Activated gamma-delta T cell treated with Interleukin-2 at 50 U/mL for 16 hours (primary cell): Measurements from ENCODE around the gene RPS6KA3.
"Not testable (repeated sequence)": the region's sequence is repeated elsewhere in the genome, so short reads cannot be mapped to it uniquely, and the experiment has no call there.

Experiments used
- DNase-seq: peaks from one replicate; pipeline ENCODE4 v3.0.0-alpha.2; 2020

The RPS6KA3 gene

DNA sequence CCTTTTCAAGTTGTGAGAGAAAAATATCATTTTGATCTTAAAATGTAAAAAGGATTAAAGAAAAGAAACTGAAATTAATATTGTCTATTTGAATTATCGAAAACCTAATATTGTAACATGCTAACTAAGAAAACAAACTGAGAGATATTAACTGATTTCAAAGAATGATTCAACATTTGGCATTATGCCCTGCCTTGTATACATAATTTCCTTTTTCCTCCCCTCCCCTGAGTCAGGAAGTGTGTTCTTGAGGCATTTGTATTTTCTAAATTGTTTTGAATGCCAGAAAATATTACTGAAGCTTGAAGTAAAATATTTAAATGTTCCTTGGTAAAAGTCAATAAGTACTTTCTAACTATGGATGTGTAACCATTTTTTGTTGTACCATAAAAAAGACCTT, 49.4 kb downstream of the RPS6KA3 start:
- no peak for DNase-seq

DNA sequence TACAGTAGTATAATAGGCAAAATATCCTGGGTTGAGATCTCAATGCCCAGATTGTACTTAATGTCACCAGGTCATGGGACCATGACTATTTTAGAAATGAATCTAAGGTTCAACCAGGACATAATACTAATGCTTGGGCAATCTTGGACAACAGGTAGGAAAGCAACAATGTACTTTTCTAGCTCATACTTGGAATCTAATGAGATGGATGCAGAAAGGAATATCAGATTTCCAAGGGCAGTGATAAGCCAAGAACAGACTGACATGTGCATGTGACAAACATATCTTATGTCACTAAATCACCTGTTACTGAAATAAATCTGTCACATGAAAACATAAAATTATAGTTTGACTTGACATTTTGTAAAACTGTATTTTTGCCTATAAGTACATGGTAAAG, 51.1 kb downstream of the RPS6KA3 start:
- no peak for DNase-seq

DNA sequence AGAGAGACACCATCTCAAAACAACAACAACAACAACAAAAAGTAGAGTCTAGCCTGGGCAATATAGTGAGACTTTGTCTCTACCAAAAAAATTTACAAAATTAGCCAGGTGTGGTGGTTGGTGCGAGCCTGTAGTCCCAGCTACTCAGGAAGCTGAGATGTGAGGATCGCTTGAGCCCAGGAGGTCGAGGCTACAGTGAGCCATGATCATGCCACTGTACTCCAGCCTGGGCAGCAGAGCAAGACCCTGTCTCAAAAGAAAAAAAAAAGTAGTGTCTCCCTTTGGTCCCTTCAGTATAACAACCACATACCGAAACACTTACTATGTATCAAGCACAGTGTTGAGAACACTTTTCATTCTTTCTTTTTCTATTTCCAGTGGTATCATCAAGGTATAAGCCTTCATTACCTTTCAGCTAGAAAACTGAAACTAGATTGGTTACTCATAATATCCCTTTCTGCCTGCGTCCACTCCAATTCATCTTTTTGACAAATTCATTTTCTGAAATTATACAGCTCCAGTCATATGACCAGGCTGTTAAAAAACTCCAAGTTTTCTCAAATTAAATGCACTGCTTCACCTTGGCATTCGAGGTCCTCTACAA, 54.1 kb downstream of the RPS6KA3 start:
- no peak for DNase-seq

- DNase-seq: no peak
Measured at GRCh38 chrX:20211261-20211786, 55.4 kb downstream of the RPS6KA3 start.

- no peak for DNase-seq
Measured at GRCh38 chrX:20205927-20206708, 60.6 kb downstream of the RPS6KA3 start.

DNA sequence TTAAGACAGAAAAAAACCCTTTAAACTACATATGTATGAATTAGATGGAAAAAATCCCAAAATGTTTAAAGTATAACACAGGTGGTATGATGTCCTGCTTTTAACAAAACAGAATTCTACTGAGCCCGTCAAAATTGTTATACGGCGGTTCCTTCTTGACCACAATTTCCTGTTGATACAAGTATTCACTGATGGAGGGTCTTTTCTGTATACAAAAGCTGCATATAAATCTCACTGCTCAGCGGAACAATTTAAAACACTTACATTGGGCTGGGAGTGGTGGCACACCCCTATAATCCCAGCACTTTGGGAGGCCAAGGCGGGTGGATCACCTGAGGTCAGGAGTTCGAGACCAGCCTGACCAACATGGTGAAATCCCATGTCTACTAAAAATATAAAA, 62.4 kb downstream of the RPS6KA3 start:
- DNase-seq: no peak

GRCh38 chrX:20197641-20198210, 69.0 kb downstream of the RPS6KA3 start:
- no peak for DNase-seq

GRCh38 chrX:20189171-20189570, 77.5 kb downstream of the RPS6KA3 start:
- DNase-seq: no peak

- no peak for DNase-seq
Measured at GRCh38 chrX:20181598-20182329, 84.9 kb downstream of the RPS6KA3 start.

DNA sequence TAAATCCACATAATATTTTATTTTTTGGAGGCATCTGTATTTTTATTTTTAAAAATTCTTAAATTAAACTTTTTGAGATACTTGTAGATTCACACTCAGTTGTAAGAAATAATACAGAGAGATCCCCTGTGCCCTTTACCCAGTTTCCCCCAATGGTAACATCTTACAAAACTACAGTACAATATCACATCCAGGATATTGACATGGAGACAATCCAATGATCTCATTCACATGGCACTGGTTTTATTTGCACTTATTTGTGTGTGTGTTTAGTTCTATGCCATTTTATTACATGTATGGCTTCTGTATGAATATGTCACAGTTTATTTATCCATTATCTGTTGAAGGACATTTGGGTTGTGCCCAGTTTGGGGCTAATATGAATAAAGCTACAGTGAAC, 89.6 kb downstream of the RPS6KA3 start:
- DNase-seq: no peak

DNA sequence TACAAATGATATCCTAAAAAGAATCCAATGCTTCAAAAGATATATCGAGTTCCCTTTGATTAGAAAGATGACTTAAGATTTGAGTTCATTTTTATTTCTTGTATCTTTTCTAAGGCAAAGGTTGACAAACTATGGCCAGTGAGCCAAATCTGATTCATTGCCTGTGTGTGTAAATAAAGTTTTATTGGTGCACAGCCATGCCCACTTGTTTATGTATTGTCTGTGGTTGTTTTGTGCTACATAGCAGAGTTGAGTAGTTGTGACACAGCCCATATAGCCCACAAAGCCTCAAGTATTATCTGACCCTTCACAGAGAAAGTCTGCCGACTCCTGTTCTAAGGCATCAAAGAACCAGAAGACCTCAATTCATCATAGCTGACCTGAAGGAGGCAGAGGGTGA, 92.9 kb downstream of the RPS6KA3 start:
- DNase-seq: no peak

- DNase-seq: no peak
Measured at GRCh38 chrX:20173313-20173712, 93.4 kb downstream of the RPS6KA3 start.

- no peak for DNase-seq
Measured at GRCh38 chrX:20171887-20172286, 94.8 kb downstream of the RPS6KA3 start.

- DNase-seq: not testable (repeated sequence)
Measured at GRCh38 chrX:20162516-20162915, 104.2 kb downstream of the RPS6KA3 start.

DNA sequence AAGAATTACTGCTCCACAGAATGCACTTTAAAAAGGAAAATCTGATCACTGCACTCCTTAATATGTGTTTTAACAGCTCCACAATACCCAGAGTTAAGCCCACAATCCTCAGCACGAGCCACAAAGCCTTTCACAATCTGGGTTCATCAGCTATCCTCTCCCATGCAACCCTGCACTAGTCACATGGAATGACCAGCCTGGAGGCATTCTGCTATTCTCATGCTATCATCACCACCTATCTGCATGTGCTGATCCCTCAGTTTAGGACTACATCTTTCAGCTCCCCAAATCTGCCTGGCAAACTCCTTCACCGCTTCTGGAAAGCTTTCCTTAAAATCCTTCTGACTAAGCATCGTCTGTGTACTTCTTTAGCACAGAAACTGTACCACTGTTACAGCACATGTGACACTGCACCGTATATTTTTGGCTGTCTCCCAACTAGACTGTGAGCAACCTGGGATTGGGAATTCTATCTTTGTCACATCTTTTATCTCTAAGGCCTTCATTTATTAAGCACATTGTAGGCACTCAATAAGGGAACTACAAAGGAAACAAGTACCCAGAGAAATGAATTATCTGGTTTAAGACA, 106.8 kb downstream of the RPS6KA3 start:
- no peak for DNase-seq

- DNase-seq: no peak
Measured at GRCh38 chrX:20151689-20152088, 115.0 kb downstream of the RPS6KA3 start.

- no peak for DNase-seq
Measured at GRCh38 chrX:20149326-20149725, 117.4 kb downstream of the RPS6KA3 start.

DNA sequence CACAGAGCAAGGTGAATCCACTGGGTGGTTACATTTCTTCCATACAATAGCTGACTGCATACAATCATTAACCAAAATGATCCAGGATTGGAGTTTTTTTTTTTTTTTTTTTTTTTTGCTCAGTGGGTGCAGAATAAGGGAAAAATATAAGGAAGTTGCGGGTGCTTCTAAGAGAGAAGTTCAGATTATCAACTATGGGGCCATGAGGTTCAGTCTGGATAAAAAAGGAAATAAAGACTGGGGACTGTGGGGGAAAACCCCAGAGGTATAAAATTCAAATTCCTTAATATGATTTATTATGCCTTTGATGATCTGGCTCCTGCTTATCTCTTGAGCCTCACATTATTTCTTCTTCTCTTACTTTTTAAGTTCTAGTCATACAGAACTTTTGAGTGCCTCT, 119.1 kb downstream of the RPS6KA3 start:
- DNase-seq: no peak

- no peak for DNase-seq
Measured at GRCh38 chrX:20144491-20144890, 122.2 kb downstream of the RPS6KA3 start.

DNA sequence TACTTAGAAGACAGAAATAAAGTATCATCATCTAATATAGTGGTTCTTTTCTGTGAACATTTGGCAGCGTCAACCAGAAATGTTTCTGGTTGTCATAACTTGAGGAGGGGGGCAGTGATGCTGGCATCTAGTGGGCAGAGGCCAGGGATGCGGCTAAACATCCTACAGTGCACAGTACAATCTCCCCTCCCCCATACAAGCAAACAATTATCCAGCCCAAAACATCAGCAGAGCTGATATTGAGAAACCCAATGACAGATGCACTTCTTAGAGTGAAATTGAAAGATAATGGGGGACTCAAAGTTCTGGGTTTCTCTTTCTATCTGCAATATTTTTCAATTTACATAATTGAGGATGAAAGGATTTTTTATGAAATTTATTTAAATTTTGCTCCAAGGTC, 123.1 kb downstream of the RPS6KA3 start:
- no peak for DNase-seq

DNA sequence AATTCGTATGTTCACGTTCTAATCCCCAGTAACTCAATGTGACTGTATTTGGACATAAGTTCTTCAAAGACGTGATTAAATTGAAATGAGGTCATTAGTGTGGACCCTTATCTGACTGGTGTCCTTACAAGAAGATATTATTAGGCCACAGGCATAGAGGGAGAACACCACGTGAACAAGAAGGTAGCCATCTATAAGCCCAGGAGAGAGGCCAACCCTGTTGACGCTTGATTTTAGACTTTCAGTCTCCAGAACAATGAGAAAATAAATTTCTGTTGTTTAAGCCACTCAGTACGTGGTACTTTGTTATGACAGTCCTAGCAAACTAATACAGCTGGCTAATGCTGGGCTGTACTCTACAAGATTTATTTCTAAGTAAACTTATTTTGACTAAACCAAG, 123.6 kb downstream of the RPS6KA3 start:
- DNase-seq: no peak

DNA sequence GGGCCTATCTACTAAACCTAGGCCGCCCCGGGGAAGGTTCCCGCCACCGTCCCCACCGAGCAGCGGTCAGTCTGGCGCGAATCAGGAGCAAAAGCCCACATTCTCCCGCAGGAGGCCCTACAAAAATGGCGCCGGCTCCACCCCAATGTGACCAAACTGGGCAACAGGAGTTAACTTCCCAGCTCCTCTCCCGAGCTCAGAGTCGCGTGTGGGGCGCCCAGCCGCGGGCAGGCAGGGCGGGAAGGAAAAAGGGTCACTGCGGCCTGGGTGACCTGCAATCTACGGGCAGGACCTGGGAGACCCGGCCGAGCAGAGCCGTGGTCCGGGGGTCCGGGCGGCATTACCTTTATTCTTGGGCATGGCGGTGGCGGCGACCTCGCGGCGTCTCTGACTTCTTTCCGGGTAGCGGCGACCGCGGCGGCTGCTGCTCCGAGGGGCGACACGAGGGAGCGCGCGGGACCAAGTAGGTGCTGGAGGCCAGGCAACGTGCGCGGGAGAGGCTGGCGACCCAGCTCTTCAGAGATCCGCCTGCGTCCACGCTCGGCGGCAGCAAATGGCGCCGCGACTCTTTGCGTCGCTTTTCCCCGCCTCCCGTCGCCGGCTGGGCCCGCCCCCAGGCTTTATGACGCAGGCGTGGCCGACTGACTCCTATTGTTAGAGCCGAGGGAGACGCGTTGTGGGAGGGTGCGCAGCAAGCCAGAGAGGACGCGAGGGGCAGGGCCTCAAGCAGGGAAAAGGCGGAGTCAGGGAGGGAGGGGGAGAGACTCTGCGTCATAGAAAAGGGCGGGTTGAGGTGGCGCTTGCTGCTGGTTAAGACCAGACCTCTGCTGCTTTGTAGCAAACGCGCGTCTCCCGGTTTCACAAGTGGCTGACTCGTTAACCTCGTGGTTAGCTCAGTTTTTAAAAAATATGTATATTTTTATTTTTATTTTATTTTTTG, 125.2 kb downstream of the RPS6KA3 start, which contains the start of gene EIF1AX:
TSS of gene EIF1AX (minus strand) at position 558 of the 940 bp plus-strand sequence. CDS start at position 360, 198 bp downstream.
- peak; percentile 98 for DNase-seq
